PC-3 (cell line): ENCODE measurements around the gene GBE1. TPM values are rescaled to one million over a fixed set of nuclear protein-coding genes. Genes with fewer than 3 reads are reported as not detected.
"Not testable (repeated sequence)": the region's sequence is repeated elsewhere in the genome, so short reads cannot be mapped to it uniquely, and the experiment has no call there.

Experiments
- ATAC-seq: fragments of 200-7000 bp; cut with Tn5 transposase; 2 replicates; pipeline ENCODE4 v1.9.1; 2020; ENCODE audit warnings: mild to moderate bottlenecking, moderate library complexity
- BruUV-seq: library from RNA; stranded (reverse); fragments of 400-500 nt; replicated peaks from 2 replicates; lab custom pipeline; 2021; lab: Mats Ljungman, UMichigan
- CTCF ChIA-PET: fragments of 300-600 bp; sonication (Branson Sonifier 250); formaldehyde crosslinking; loops from one replicate; lab custom pipeline; 2022; ENCODE audit warnings: antibody characterized with exemption; lab: Charles Lee
- POLR2A ChIA-PET: fragments of 300-600 bp; sonication (Branson Sonifier 250); formaldehyde crosslinking; loops from one replicate; lab custom pipeline; 2022; ENCODE audit warnings: antibody characterized with exemption; ENCODE audit not compliant: unreplicated experiment; lab: Charles Lee
- DNase-seq: peaks from one replicate; pipeline ENCODE4 v3.0.0-alpha.2; 2015
- H2AFZ ChIP-seq: fragments of 300-600 bp; sonication (generic); 2 replicates; pipeline ENCODE4 v1.6.0; 2016; ENCODE audit warnings: antibody characterized with exemption, low read length
- H3F3A ChIP-seq: fragments of 300-600 bp; sonication (generic); one replicate; pipeline ENCODE4 v1.6.0; 2017; ENCODE audit warnings: antibody characterized with exemption, low read length, control low read depth, mild to moderate bottlenecking; ENCODE audit not compliant: unreplicated experiment
- H3K27ac ChIP-seq: fragments of 300-600 bp; sonication (generic); 2 replicates; pipeline ENCODE4 v1.5.1; 2016; ENCODE audit warnings: mild to moderate bottlenecking, low read length
- H3K27me3 ChIP-seq: fragments of 300-600 bp; sonication (generic); 2 replicates; pipeline ENCODE4 v1.6.1; 2016; ENCODE audit warnings: low read length, mixed read lengths
- H3K36me3 ChIP-seq: fragments of 300-600 bp; sonication (generic); 2 replicates; pipeline ENCODE4 v1.6.1; 2016; ENCODE audit warnings: low read depth, mixed run types, low read length, mixed read lengths
- H3K4me1 ChIP-seq: fragments of 300-600 bp; sonication (generic); 2 replicates; pipeline ENCODE4 v1.5.1; 2016; ENCODE audit warnings: low read length; ENCODE audit not compliant: insufficient read depth
- H3K4me2 ChIP-seq: fragments of 300-600 bp; sonication (generic); 2 replicates; pipeline ENCODE4 v1.6.0; 2016; ENCODE audit warnings: low read length
- H3K4me3 ChIP-seq: fragments of 300-600 bp; sonication (generic); 2 replicates; pipeline ENCODE4 v1.5.1; 2016; ENCODE audit warnings: mild to moderate bottlenecking, low read length, mixed read lengths
- H3K79me2 ChIP-seq: fragments of 300-600 bp; sonication (generic); 2 replicates; pipeline ENCODE4 v1.6.1; 2017; ENCODE audit warnings: low read length, mixed read lengths
- H3K9ac ChIP-seq: fragments of 300-600 bp; sonication (generic); 2 replicates; pipeline ENCODE4 v1.6.0; 2016; ENCODE audit warnings: mild to moderate bottlenecking, low read length
- H3K9me2 ChIP-seq: fragments of 300-600 bp; sonication (generic); replicated peaks from 2 replicates; pipeline ENCODE4 v1.6.1; 2016; ENCODE audit warnings: mixed run types, low read length, mixed read lengths
- H3K9me3 ChIP-seq: fragments of 300-600 bp; sonication (generic); 2 replicates; pipeline ENCODE4 v1.6.1; 2016; ENCODE audit warnings: low read length, mixed read lengths
- H4K20me1 ChIP-seq: fragments of 300-600 bp; sonication (generic); 2 replicates; pipeline ENCODE4 v1.6.1; 2016; ENCODE audit warnings: low read length, mixed read lengths
- EZH2 ChIP-seq: fragments of 300-600 bp; sonication (generic); IDR thresholded peaks from one replicate; pipeline ENCODE4 v1.6.1; 2017; ENCODE audit warnings: antibody characterized with exemption, mild to moderate bottlenecking, low read length; ENCODE audit not compliant: unreplicated experiment
- EZH2phosphoT487 ChIP-seq: fragments of 300-600 bp; sonication (generic); IDR thresholded peaks from 2 replicates; pipeline ENCODE4 v1.6.1; 2018; ENCODE audit warnings: mild to moderate bottlenecking, antibody characterized with exemption, low read length, borderline replicate concordance
- intact Hi-C: fragments of 100-400 bp; cut with micrococcal nuclease; formaldehyde crosslinking; loops from 2 replicates; pipeline ENCODE4 v1.9.0; 2023
- total RNA-seq: library from RNA; depleted of rRNA; stranded (reverse); fragments of >200 nt; gene quantifications from 2 replicates; pipeline ENCODE4 v1.2.3, GENCODE V29; 2014
- TF ChIP-seq, protein P1 (sequence below): fragments of 300-600 bp; sonication (generic); conservative IDR thresholded peaks from 2 replicates; pipeline ENCODE4 v1.5.1; 2017; ENCODE audit warnings: antibody characterized with exemption, low read depth, mild to moderate bottlenecking, low read length

GBE1 gene
- total RNA-seq, 1 experiment from 2014 or later: 57.7 TPM

DNA sequence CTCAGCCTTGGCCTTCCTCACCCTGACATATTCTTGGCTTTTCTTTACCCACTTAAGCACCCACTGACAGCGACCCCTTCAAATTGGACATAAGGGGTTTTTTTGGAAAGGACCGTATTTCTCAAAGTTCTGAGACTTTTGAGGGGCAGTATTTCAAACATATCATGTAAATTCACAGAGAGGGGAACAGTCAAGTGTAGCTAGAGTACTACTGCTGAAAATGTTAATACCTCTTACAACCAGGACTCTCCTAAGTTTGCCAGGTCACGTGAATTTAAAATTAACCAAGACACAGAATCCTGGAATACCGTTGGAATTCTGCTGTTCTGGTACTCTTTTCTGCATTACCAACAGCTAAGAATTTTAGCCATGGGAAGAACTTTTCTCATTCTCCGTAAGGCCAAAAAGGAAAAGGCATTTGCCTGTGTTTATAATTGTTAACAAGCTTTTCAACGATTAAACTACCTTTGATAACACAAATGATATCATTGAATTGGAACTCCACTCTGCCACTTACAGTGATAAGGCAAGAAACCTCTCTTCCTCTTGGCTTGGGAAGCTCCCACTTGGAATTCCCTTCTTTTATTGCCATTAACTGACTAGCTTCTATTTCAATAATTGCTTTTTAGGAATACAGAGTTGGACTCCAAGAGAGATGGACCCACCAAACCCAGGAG is 597 bp upstream of the GBE1 start:
- CTCF ChIA-PET: interaction anchor here (0.6 kb wide), 1 partner anchor 305 kb away, joined by 3 read pairs; no protein-coding TSS in a partner anchor
- TSS peak; percentile 71 for BruUV-seq

GRCh38 chr3:81760215-81760614 is 1.2 kb downstream of the GBE1 start:
- intact Hi-C loops: loop anchor here (2.0 to 5.0 kb wide), 2 partner anchors 93 to 152 kb away; no protein-coding TSS in a partner anchor
- no TSS peak for BruUV-seq
- CTCF ChIA-PET: interaction anchor here (0.7 kb wide), 1 partner anchor 293 kb away, joined by 5 read pairs; no protein-coding TSS in a partner anchor
- H3K79me2 ChIP-seq: peaks cover 55% of the 10 kb centered on the region
- DNase-seq (peak; percentile 24), ATAC-seq (no peak)
- no peaks in the 10 kb centered on the region for H4K20me1 ChIP-seq
- H2AFZ ChIP-seq: peak overlapping the region; percentile 94
- H3K36me3 ChIP-seq: peaks cover 25% of the 10 kb centered on the region
- no peak for TF ChIP-seq EZH2
- no peak for TF ChIP-seq EZH2phosphoT487
- TF ChIP-seq, protein P1, sequence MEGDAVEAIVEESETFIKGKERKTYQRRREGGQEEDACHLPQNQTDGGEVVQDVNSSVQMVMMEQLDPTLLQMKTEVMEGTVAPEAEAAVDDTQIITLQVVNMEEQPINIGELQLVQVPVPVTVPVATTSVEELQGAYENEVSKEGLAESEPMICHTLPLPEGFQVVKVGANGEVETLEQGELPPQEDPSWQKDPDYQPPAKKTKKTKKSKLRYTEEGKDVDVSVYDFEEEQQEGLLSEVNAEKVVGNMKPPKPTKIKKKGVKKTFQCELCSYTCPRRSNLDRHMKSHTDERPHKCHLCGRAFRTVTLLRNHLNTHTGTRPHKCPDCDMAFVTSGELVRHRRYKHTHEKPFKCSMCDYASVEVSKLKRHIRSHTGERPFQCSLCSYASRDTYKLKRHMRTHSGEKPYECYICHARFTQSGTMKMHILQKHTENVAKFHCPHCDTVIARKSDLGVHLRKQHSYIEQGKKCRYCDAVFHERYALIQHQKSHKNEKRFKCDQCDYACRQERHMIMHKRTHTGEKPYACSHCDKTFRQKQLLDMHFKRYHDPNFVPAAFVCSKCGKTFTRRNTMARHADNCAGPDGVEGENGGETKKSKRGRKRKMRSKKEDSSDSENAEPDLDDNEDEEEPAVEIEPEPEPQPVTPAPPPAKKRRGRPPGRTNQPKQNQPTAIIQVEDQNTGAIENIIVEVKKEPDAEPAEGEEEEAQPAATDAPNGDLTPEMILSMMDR: no peak
- peak overlapping the region; percentile 69 for H3K4me3 ChIP-seq
- H3K9ac ChIP-seq: peak overlapping the region; percentile 97
- POLR2A ChIA-PET: interaction anchor here (0.7 to 0.9 kb wide), 2 partner anchors 15 to 321 kb away, joined by 3 to 5 read pairs; no protein-coding TSS in a partner anchor
- H3F3A ChIP-seq: peaks cover 4% of the 10 kb centered on the region
- H3K9me3 ChIP-seq: no peaks in the 10 kb centered on the region
- H3K27ac ChIP-seq: peak overlapping the region; percentile 96
- H3K4me1 ChIP-seq: peaks cover 27% of the 10 kb centered on the region
- no peaks in the 10 kb centered on the region for H3K27me3 ChIP-seq
- H3K9me2 ChIP-seq: no peaks in the 10 kb centered on the region
- H3K4me2 ChIP-seq: peak overlapping the region; percentile 89

More for the DNA sequence above, 597 bp upstream of the GBE1 start:
- Histone ChIP-seq H3F3A (peaks cover 4% of the 10 kb centered on the region), H3K9me3 (no peaks in the 10 kb centered on the region), H2AFZ (peak overlapping the region; percentile 94), H3K9me2 (no peaks in the 10 kb centered on the region), H3K4me3 (peak overlapping the region; percentile 69), H3K79me2 (peaks cover 37% of the 10 kb centered on the region), H4K20me1 (no peaks in the 10 kb centered on the region), H3K27ac (peak overlapping the region; percentile 96), H3K36me3 (peaks cover 20% of the 10 kb centered on the region), H3K27me3 (no peaks in the 10 kb centered on the region), H3K4me1 (peaks cover 27% of the 10 kb centered on the region), H3K9ac (peak overlapping the region; percentile 97), H3K4me2 (peak overlapping the region; percentile 89)
- TF ChIP-seq EZH2phosphoT487 (no peak), EZH2 (no peak)
- TF ChIP-seq, protein P1: no peak
- DNase-seq (no peak), ATAC-seq (no peak)
- POLR2A ChIA-PET: interaction anchor here (0.5 to 0.7 kb wide), 2 partner anchors 33 to 40 kb away, joined by 5 to 6 read pairs; no protein-coding TSS in a partner anchor
- intact Hi-C loops: loop anchor here (1.0 to 5.0 kb wide), 4 partner anchors 19 to 150 kb away; no protein-coding TSS in a partner anchor

GRCh38 chr3:81758771-81759170 is 2.7 kb downstream of the GBE1 start:
- CTCF ChIA-PET, ATAC-seq, BruUV-seq, intact Hi-C loops, H3K9me2 ChIP-seq, H3K9ac ChIP-seq, H3K27me3 ChIP-seq, H3K9me3 ChIP-seq, H3F3A ChIP-seq, H2AFZ ChIP-seq, H4K20me1 ChIP-seq, H3K27ac ChIP-seq, DNase-seq: not testable (repeated sequence)
- H3K36me3 ChIP-seq: peaks cover 32% of the 10 kb centered on the region
- H3K4me1 ChIP-seq: peaks cover 27% of the 10 kb centered on the region
- H3K4me3 ChIP-seq: peak overlapping the region; percentile 69
- peak overlapping the region; percentile 89; the same call in 1 of the 2 replicates for H3K4me2 ChIP-seq
- peaks cover 69% of the 10 kb centered on the region for H3K79me2 ChIP-seq
- POLR2A ChIA-PET: interaction anchor here (0.7 kb wide), 1 partner anchor 11 kb away, joined by 3 read pairs; no protein-coding TSS in a partner anchor
